SJCRH30 (cell line): Measurements from ENCODE around the gene AKR1A1. TPM values are rescaled to one million over a fixed set of nuclear protein-coding genes. Genes with fewer than 3 reads are reported as not detected.
A peak's percentile ranks its signal among the peaks of the same experiment; 100 is the strongest.

Experiments
- DNase-seq, 2 experiments: peaks; one replicate each; pipeline ENCODE4 v3.0.0-alpha.2; 2015 to 2020
- H3K27ac ChIP-seq: fragments of 250-450 bp; sonication (Bioruptor Pico); 2 replicates; pipeline ENCODE4 v1.5.1; 2020; ENCODE audit warnings: mild to moderate bottlenecking, moderate library complexity
- H3K27me3 ChIP-seq: fragments of 250-450 bp; sonication (Bioruptor Pico); 2 replicates; pipeline ENCODE4 v1.5.1; 2020; ENCODE audit warnings: mild to moderate bottlenecking, moderate library complexity
- H3K36me3 ChIP-seq: fragments of 250-450 bp; sonication (Bioruptor Pico); 2 replicates; pipeline ENCODE4 v1.5.1; 2020; ENCODE audit warnings: mild to moderate bottlenecking, moderate library complexity
- H3K4me1 ChIP-seq: fragments of 250-450 bp; sonication (Bioruptor Pico); 2 replicates; pipeline ENCODE4 v1.5.1; 2020; ENCODE audit warnings: mild to moderate bottlenecking, moderate library complexity
- H3K4me3 ChIP-seq: fragments of 250-450 bp; sonication (Bioruptor Pico); 2 replicates; pipeline ENCODE4 v1.5.1; 2020; ENCODE audit warnings: mild to moderate bottlenecking, moderate library complexity
- H3K9me3 ChIP-seq: fragments of 250-450 bp; sonication (Bioruptor Pico); replicated peaks from 2 replicates; pipeline ENCODE4 v1.5.1; 2020; ENCODE audit warnings: mild to moderate bottlenecking, moderate library complexity
- total RNA-seq: library from RNA; depleted of rRNA; stranded (reverse); fragments of >200 nt; shearing (Covaris generic); gene quantifications from 2 replicates; pipeline ENCODE4 v1.2.3, GENCODE V29; 2014

Gene AKR1A1
- total RNA-seq, 1 experiment from 2014 or later, result 60.6 TPM

DNA sequence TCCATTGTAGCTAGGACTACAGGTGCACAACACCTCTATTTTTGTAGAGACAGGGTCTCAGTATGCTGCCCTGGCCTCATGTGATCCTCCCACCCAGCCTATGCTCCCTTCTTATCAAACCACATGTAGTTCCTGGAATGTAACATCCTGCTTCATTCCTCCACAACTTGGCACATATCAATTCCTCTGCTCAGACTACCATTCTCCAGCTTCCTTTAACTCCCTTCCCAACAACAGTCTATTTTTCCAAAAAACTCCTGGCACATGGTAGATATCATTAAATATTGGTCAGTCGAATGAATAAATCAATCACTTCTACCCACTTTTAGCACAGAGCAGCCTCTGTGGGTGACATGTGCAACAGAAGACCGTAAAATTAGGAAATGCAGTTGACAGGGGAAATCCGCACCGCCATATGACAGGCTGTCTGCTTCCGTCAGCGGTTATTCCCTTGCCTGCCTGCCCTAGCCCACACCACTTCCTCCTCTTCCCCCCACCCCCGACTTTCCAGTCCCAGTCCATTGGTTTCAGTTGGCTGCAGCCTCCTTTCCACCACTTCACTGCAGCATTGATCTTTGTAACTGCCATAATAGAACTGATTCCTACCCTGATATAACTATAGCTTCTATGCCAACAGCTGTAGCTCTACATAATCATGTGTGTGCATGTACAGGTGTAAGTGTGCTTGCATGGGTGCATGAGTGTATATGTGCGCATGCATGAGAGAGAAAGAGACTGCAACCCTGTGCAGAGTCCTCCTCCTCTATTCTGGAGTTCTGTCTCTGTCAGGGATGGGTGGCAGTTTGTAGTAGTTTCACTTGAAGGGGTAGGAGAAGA is 6.8 kb upstream of the AKR1A1 start:
- no peaks in the 10 kb centered on the region for H3K27me3 ChIP-seq
- H3K4me3 ChIP-seq, result peak overlapping the region; percentile 16; the same call in 1 of the 2 replicates
- no peaks in the 10 kb centered on the region for H3K36me3 ChIP-seq
- peak; percentile 58 to 71 for DNase-seq
- no peak overlapping the region for H3K27ac ChIP-seq
- no peaks in the 10 kb centered on the region for H3K9me3 ChIP-seq
- peaks cover 24% of the 10 kb centered on the region for H3K4me1 ChIP-seq

DNA sequence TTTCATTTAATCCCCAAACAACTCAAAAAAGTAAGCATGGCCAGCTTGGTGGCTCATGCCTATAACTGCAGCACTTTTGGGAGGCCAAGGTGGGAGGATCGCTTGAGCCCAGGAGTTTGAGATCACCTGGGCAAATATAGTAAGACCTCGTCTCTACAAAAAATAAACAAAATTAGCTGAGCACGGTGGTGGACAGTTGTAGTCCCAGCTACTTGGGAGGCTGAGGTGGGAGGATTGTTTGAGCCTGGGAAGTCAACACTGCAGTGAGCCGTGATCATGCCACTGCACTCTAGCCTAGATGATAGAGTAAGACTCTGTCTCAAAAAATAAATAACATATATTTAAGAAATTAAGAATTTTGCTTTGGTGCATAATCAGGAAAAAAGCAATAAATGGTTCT is 6.1 kb upstream of the AKR1A1 start:
- DNase-seq, result no peak

DNA sequence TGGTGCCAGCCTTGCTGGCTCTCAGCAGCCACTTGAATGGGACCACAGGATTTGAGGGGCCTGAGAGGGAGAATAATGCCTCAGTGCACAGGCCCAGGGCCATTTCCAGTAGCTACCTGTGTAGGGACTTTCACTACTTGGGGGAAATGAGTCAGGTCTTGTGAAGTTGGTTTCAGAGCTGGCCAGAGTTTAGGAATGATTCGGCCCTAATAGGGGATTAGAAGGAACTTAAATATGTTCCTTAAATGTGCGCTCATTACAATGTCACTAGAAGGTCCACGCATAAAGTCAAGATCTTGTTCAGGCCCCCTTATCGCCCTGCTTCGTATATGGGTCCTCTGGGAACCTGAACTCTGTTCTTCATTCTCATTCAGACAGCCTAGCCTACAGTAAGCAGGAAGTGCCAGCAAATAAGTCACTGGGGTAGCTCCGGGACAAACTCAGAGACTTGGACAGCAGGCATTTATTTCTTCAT is 5.6 kb upstream of the AKR1A1 start:
- Histone ChIP-seq H3K4me3 (no peak overlapping the region), H3K27me3 (no peaks in the 10 kb centered on the region), H3K9me3 (no peaks in the 10 kb centered on the region), H3K27ac (no peak overlapping the region), H3K36me3 (no peaks in the 10 kb centered on the region), H3K4me1 (peaks cover 24% of the 10 kb centered on the region)
- no peak for DNase-seq

More for the DNA sequence above, 6.1 kb upstream of the AKR1A1 start:
- H3K27ac ChIP-seq, result no peak overlapping the region
- peaks cover 24% of the 10 kb centered on the region for H3K4me1 ChIP-seq
- H3K4me3 ChIP-seq, result no peak overlapping the region
- H3K36me3 ChIP-seq, result no peaks in the 10 kb centered on the region
- no peaks in the 10 kb centered on the region for H3K27me3 ChIP-seq
- H3K9me3 ChIP-seq, result no peaks in the 10 kb centered on the region

DNA sequence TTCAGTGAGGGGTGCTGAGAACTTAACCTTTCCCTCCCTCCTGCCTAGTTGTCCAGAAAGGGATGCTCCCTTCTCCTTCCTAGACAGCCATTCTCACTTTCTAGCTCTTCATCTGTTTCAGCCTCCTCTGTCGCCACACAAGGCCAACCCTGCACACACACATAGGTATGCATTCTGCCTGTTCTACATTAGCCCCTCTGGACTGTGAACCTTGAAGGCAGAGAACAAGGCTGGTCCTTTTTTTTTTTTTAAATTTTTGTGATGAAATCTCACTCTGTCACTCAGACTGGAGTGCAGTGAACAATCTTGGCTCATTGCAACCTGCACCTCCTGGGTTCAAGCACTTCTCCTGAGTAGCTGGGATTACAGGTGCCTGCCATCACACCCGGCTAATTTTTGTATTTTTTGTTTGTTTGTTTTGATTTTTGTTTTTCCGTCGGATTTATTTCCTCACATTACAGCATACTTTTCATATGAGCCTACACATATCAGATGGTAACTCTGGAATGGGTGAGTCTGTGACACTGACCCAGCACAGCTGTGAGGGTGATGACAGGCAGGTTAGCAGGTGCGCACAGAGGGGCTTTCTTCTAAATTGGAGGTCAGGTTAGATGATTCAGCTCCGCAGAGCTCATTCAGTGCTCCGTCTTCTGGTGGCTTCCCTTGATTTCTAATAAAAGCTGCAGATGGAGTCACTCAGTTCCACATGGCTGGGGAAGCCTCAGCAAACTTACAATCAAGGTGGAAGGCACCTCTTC is 4.9 kb upstream of the AKR1A1 start:
- Histone ChIP-seq H3K36me3 (no peaks in the 10 kb centered on the region), H3K4me1 (peaks cover 24% of the 10 kb centered on the region), H3K4me3 (no peak overlapping the region), H3K27me3 (no peaks in the 10 kb centered on the region), H3K27ac (no peak overlapping the region), H3K9me3 (no peaks in the 10 kb centered on the region)
- DNase-seq, result peak; percentile 58 to 63

DNA sequence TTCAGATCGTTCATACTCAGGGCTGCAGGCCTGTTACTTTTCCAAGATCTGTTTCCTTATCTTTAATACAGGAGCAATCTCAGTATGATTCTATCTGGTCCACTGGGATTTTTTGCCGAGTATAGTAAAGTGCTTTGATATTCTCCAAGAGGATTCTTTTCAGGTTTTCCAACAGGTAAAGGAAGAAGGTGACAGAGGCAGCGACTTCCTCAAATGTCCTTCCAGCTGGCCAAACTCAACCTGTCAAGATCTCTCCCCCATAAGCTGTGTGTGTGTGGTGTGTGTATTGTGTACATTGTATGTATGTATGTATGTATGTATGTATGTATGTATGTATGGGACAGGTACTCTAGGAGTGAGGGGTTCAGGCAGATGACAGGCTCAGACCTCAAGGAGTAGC is 1.1 kb downstream of the AKR1A1 start:
- H3K27me3 ChIP-seq, result no peaks in the 10 kb centered on the region
- no peak for DNase-seq
- H3K27ac ChIP-seq, result no peak overlapping the region

DNA sequence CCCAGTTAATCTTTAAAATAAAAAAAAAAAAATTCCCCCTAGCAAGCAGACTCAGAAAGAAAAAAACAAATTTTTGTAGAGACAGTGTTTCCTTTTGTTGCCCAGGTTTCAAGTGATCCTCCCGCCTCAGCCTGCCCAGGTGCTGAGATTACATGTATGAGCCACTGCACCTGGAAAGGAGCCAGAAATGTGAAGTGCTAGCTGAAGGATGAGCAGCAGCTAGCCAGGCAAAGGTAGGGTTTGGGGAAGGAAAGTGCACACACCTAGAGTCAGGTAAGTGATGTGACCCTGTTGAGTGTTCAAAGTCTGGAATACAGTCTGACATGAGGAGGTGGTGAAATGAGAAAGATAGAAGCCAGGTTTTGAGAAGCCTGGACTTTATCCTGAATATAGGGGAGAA is 1.7 kb downstream of the AKR1A1 start:
- Histone ChIP-seq H3K9me3 (no peaks in the 10 kb centered on the region), H3K27ac (no peak overlapping the region), H3K4me3 (no peak overlapping the region), H3K36me3 (peaks cover 18% of the 10 kb centered on the region), H3K4me1 (peaks cover 5% of the 10 kb centered on the region), H3K27me3 (no peaks in the 10 kb centered on the region)
- no peak for DNase-seq

More for the DNA sequence above, 1.1 kb downstream of the AKR1A1 start:
- peak overlapping the region; percentile 77 for H3K4me3 ChIP-seq
- no peaks in the 10 kb centered on the region for H3K9me3 ChIP-seq
- peaks cover 18% of the 10 kb centered on the region for H3K36me3 ChIP-seq
- peaks cover under 1% of the 10 kb centered on the region; the same call in 1 of the 2 replicates for H3K4me1 ChIP-seq

DNA sequence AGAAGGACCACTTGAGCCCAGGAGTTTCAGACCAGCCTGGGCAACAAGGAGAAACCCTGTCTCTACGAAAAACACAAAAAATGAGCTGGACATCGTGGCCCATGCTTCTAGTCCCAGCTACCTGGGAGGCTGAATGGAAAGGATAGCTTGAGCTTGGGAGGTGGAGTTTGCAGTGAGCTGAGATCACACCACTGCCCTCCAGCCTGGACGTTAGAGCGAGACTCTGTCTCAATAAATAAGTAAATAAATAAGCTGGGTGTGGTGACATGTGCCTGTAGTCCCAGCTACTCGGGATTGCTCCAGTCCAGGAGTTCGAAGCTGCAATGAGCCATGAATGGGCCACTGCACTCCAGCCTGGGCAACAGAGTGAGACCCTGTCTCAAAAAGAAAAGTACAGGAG is 3.6 kb downstream of the AKR1A1 start:
- no peak overlapping the region for H3K27ac ChIP-seq
- no peak overlapping the region for H3K4me3 ChIP-seq
- no peak for DNase-seq
- peaks cover 11% of the 10 kb centered on the region for H3K4me1 ChIP-seq
- no peaks in the 10 kb centered on the region for H3K27me3 ChIP-seq
- peaks cover 22% of the 10 kb centered on the region for H3K36me3 ChIP-seq
- no peaks in the 10 kb centered on the region for H3K9me3 ChIP-seq

DNA sequence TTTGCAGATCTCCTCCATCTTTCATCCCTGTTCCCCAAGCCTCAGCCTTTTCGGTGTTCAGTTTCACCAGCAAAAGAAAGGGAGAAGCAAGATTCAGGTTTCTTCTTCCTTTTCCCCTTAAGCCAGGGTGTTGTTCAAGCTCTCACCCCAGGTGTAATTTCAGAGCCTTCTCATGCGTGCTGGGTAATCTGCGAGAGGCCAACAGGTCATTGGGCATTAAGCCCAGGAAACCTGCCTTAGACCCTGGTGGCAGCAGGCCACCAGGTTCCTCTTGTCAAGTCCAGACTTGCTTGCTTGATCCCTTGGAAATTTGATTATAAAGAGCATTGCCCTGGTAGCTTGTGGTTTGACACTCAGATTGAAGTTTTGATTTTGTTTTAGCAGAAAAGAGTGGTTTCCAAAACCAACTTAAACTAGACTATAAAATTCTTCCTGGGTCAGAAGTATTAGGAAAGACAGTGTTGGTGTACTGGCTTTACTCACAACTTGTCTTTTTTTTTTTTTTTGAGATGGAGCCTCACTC is 6.9 kb downstream of the AKR1A1 start:
- Histone ChIP-seq H3K36me3 (peaks cover 37% of the 10 kb centered on the region), H3K27me3 (no peaks in the 10 kb centered on the region), H3K4me1 (peaks cover 11% of the 10 kb centered on the region), H3K4me3 (no peak overlapping the region), H3K9me3 (no peaks in the 10 kb centered on the region), H3K27ac (peak overlapping the region; percentile 2; the same call in 1 of the 2 replicates)
- DNase-seq, result peak; percentile 72 to 89

DNA sequence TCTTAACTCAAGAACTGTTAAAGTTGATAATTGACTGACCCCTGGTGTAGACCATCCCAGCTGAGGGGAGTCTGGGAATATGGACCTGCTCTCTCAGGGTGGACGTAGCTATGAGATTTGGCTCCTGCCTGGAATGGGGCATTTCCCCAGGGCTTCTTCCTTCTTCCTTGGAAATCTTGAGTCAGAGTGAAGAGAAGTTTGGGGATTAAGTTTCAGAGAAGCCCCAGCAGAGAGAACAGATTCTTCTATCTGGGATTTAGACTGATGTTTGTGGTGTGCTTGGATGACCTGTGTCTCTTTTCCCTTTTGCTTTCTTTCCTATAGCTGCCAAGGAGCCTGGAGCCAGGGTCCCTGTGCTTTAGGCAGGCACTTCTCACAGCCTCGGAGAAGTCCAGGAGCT is 13.2 kb downstream of the AKR1A1 start:
- Histone ChIP-seq H3K27ac (no peak overlapping the region), H3K27me3 (no peaks in the 10 kb centered on the region), H3K9me3 (no peaks in the 10 kb centered on the region), H3K4me1 (no peaks in the 10 kb centered on the region), H3K4me3 (no peak overlapping the region), H3K36me3 (peaks cover 47% of the 10 kb centered on the region)
- no peak for DNase-seq

DNA sequence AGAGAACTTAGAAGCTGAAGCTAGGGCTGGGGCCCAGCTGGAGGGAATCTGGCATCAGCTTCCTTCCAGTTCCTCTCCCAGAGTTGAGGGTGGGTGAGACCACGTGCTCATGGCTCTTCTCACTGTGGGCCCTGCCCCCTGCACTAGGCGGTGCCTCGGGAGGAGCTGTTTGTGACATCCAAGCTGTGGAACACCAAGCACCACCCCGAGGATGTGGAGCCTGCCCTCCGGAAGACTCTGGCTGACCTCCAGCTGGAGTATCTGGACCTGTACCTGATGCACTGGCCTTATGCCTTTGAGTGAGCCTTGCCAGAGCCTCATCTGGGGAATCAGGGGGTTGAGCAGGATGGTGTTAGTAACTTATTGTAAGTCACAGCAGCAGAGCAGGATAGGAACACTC is 16.1 kb downstream of the AKR1A1 start:
- Histone ChIP-seq H3K27me3 (no peaks in the 10 kb centered on the region), H3K4me1 (no peaks in the 10 kb centered on the region), H3K27ac (no peak overlapping the region), H3K36me3 (peaks cover 53% of the 10 kb centered on the region), H3K9me3 (no peaks in the 10 kb centered on the region), H3K4me3 (no peak overlapping the region)
- no peak for DNase-seq

DNA sequence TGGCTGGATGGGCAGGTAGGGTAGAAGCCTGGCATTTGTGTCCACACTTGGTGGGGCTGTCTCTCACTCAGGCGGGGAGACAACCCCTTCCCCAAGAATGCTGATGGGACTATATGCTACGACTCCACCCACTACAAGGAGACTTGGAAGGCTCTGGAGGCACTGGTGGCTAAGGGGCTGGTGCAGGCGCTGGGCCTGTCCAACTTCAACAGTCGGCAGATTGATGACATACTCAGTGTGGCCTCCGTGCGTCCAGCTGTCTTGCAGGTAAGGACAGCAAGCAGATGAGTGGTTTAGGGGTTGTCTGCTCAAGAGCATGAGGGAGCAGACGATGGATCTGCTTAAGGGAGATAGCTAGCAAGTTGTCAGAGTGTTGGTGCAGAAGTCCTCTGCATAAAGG is 17.3 kb downstream of the AKR1A1 start:
- Histone ChIP-seq H3K4me3 (no peak overlapping the region), H3K27ac (no peak overlapping the region), H3K9me3 (no peaks in the 10 kb centered on the region), H3K36me3 (peaks cover 41% of the 10 kb centered on the region), H3K4me1 (no peaks in the 10 kb centered on the region), H3K27me3 (no peaks in the 10 kb centered on the region)
- no peak for DNase-seq

DNA sequence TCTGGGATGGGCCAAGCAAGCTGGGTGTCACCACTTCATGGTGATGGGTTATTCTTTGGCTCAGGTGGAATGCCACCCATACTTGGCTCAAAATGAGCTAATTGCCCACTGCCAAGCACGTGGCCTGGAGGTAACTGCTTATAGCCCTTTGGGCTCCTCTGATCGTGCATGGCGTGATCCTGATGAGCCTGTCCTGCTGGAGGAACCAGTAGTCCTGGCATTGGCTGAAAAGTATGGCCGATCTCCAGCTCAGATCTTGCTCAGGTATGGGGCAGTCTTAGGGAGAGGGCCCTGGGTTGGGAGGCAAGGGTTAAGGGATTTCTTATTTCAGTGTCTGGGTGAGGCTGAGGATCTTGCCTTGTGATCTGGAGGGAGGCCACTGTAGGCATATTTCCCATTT is 17.8 kb downstream of the AKR1A1 start:
- Histone ChIP-seq H3K27ac (no peak overlapping the region), H3K9me3 (no peaks in the 10 kb centered on the region), H3K36me3 (peaks cover 38% of the 10 kb centered on the region), H3K4me1 (no peaks in the 10 kb centered on the region), H3K27me3 (no peaks in the 10 kb centered on the region), H3K4me3 (no peak overlapping the region)
- DNase-seq, result no peak

DNA sequence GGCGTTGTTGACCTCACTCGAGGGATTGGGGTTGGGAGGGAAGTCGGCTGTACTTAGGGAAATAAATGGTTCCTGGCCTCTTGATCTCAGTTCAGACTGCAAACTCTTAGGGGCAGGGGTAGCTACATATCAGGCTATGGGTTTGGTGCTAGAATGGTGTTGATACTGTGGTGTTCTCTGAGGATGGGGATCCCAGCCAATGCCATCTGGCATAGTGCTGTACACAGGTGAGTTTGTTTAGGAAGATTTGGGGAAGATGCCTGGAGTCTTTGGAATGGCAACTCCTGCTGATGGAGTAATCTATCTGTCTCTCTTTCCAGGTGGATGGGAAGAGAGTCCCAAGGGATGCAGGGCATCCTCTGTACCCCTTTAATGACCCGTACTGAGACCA is 18.9 kb downstream of the AKR1A1 start:
- Histone ChIP-seq H3K9me3 (no peaks in the 10 kb centered on the region), H3K27me3 (no peaks in the 10 kb centered on the region), H3K27ac (no peak overlapping the region), H3K4me3 (no peak overlapping the region), H3K4me1 (no peaks in the 10 kb centered on the region), H3K36me3 (peaks cover 35% of the 10 kb centered on the region)
- no peak for DNase-seq

DNA sequence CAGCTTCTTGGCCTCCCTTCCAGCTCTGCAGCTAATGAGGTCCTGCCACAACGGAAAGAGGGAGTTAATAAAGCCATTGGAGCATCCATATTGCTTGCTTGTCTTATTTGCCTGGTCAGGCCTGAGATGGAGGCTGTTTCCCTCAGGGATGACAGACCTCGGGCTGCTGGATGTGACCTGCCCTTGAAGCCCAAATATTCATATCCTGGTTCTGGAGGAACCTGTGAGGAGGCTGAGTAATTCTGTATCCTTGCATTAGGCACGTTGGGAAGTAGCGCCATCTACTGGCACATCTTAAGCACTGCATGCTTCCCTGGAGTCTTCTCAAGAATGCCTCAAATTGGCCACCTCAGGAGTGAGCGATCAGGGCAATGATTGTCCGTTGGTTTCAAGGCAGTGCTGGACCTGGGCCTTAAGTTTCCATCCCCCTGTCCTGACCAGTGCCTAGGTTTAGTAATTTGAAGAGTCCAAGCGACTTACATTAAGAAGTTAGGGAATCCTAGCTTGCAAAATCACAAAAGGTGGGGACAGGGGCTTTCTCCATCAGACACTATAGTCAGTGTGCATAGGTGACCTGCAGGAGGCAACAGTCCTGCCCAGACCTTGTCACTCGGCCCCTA is 19.4 kb downstream of the AKR1A1 start:
- Histone ChIP-seq H3K4me1 (no peaks in the 10 kb centered on the region), H3K9me3 (no peaks in the 10 kb centered on the region), H3K27me3 (no peaks in the 10 kb centered on the region), H3K4me3 (no peak overlapping the region), H3K27ac (no peak overlapping the region), H3K36me3 (peaks cover 31% of the 10 kb centered on the region)
- peak; percentile 56 to 85 for DNase-seq

DNA sequence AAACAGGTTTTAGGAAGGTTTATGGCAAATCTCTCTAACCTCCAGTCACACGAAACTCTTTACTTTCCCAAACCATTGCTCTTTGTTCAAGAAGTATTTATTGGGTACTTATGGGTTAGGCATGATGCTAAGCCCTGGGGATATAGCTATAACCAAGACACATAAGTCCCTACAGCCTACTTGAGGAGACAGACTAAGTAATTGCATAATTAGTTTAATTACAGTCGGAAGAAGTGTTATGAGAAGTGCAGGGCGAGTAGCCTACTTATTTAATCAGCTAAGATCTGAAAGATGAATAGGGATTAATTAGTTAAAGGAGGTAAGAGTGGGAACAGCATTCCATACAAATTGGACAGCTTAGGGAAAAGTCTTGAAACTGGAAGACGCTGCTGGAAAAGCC is 20.0 kb downstream of the AKR1A1 start:
- H3K27ac ChIP-seq, result no peak overlapping the region
- no peaks in the 10 kb centered on the region for H3K4me1 ChIP-seq
- H3K27me3 ChIP-seq, result no peaks in the 10 kb centered on the region
- peaks cover 31% of the 10 kb centered on the region for H3K36me3 ChIP-seq
- DNase-seq, result no peak
- H3K9me3 ChIP-seq, result no peaks in the 10 kb centered on the region
- no peak overlapping the region for H3K4me3 ChIP-seq
